Neuron (in vitro differentiated cells): ENCODE data around the gene TTC27.

Source experiments
- H2AFZ ChIP-seq: one replicate; pipeline ENCODE4 v1.6.1; 2013; ENCODE audit warnings: low read depth, mild to moderate bottlenecking, inconsistent platforms, low read length, moderate library complexity
- H3K27me3 ChIP-seq: one replicate; pipeline ENCODE4 v1.6.1; 2013; ENCODE audit warnings: low read length; ENCODE audit not compliant: insufficient read depth
- H3K36me3 ChIP-seq: one replicate; pipeline ENCODE4 v1.6.1; 2013; ENCODE audit warnings: low read length; ENCODE audit not compliant: insufficient read depth
- H3K4me1 ChIP-seq: one replicate; pipeline ENCODE4 v1.6.1; 2013; ENCODE audit warnings: low read length; ENCODE audit not compliant: insufficient read depth
- H3K4me3 ChIP-seq: 2 replicates; pipeline ENCODE4 v1.5.1; 2013; ENCODE audit warnings: mild to moderate bottlenecking, low read length, moderate library complexity
- H3K9me3 ChIP-seq: one replicate; pipeline ENCODE4 v1.6.1; 2013; ENCODE audit warnings: low read length

The TTC27 gene

GRCh38 chr2:32732912-32733472 is 105.1 kb downstream of the TTC27 start:
- Histone ChIP-seq H3K9me3 (no peaks in the 10 kb centered on the region), H2AFZ (no peak overlapping the region)

GRCh38 chr2:32735348-32735747 is 107.5 kb downstream of the TTC27 start:
- Histone ChIP-seq H3K4me3 (no peak overlapping the region), H3K36me3 (no peaks in the 10 kb centered on the region), H3K4me1 (peaks cover 1% of the 10 kb centered on the region), H3K27me3 (no peaks in the 10 kb centered on the region), H2AFZ (peak overlapping the region; percentile 26), H3K9me3 (no peaks in the 10 kb centered on the region)

More at GRCh38 chr2:32732912-32733472, 105.1 kb downstream of the TTC27 start:
- H3K36me3 ChIP-seq: no peaks in the 10 kb centered on the region
- H3K4me3 ChIP-seq: no peak overlapping the region
- peaks cover 1% of the 10 kb centered on the region for H3K4me1 ChIP-seq
- no peaks in the 10 kb centered on the region for H3K27me3 ChIP-seq

GRCh38 chr2:32738939-32739338 is 111.1 kb downstream of the TTC27 start:
- H3K27me3 ChIP-seq: no peaks in the 10 kb centered on the region
- no peaks in the 10 kb centered on the region for H3K4me1 ChIP-seq
- H3K36me3 ChIP-seq: no peaks in the 10 kb centered on the region

GRCh38 chr2:32739664-32740063 is 111.8 kb downstream of the TTC27 start:
- H3K4me3 ChIP-seq: no peak overlapping the region

More at GRCh38 chr2:32738939-32739338, 111.1 kb downstream of the TTC27 start:
- Histone ChIP-seq H3K4me3 (no peak overlapping the region), H3K9me3 (no peaks in the 10 kb centered on the region), H2AFZ (no peak overlapping the region)

GRCh38 chr2:32741575-32741974 is 113.7 kb downstream of the TTC27 start:
- Histone ChIP-seq H3K9me3 (no peaks in the 10 kb centered on the region), H3K27me3 (no peaks in the 10 kb centered on the region), H3K4me1 (no peaks in the 10 kb centered on the region), H3K4me3 (no peak overlapping the region), H2AFZ (no peak overlapping the region), H3K36me3 (no peaks in the 10 kb centered on the region)

More at GRCh38 chr2:32739664-32740063, 111.8 kb downstream of the TTC27 start:
- Histone ChIP-seq H3K27me3 (no peaks in the 10 kb centered on the region), H3K4me1 (no peaks in the 10 kb centered on the region), H3K36me3 (no peaks in the 10 kb centered on the region), H3K9me3 (no peaks in the 10 kb centered on the region), H2AFZ (no peak overlapping the region)

GRCh38 chr2:32742376-32742775 is 114.5 kb downstream of the TTC27 start:
- Histone ChIP-seq H3K4me3 (no peak overlapping the region), H3K9me3 (no peaks in the 10 kb centered on the region), H3K4me1 (no peaks in the 10 kb centered on the region), H2AFZ (no peak overlapping the region), H3K27me3 (no peaks in the 10 kb centered on the region), H3K36me3 (no peaks in the 10 kb centered on the region)

GRCh38 chr2:32743480-32744236 is 115.8 kb downstream of the TTC27 start:
- H3K27me3 ChIP-seq: no peaks in the 10 kb centered on the region
- no peaks in the 10 kb centered on the region for H3K9me3 ChIP-seq
- H3K4me1 ChIP-seq: no peaks in the 10 kb centered on the region
- no peak overlapping the region for H3K4me3 ChIP-seq
- no peak overlapping the region for H2AFZ ChIP-seq
- H3K36me3 ChIP-seq: no peaks in the 10 kb centered on the region

GRCh38 chr2:32745191-32745590 is 117.3 kb downstream of the TTC27 start:
- H3K4me1 ChIP-seq: no peaks in the 10 kb centered on the region
- H3K9me3 ChIP-seq: no peaks in the 10 kb centered on the region
- H3K4me3 ChIP-seq: no peak overlapping the region

GRCh38 chr2:32745675-32746074 is 117.8 kb downstream of the TTC27 start:
- Histone ChIP-seq H3K4me1 (no peaks in the 10 kb centered on the region), H2AFZ (no peak overlapping the region), H3K36me3 (no peaks in the 10 kb centered on the region), H3K4me3 (no peak overlapping the region), H3K9me3 (no peaks in the 10 kb centered on the region), H3K27me3 (no peaks in the 10 kb centered on the region)

More at GRCh38 chr2:32745191-32745590, 117.3 kb downstream of the TTC27 start:
- H3K36me3 ChIP-seq: no peaks in the 10 kb centered on the region
- H3K27me3 ChIP-seq: no peaks in the 10 kb centered on the region
- H2AFZ ChIP-seq: no peak overlapping the region

- no peaks in the 10 kb centered on the region for H3K36me3 ChIP-seq
Measured at GRCh38 chr2:32746669-32747068, 118.8 kb downstream of the TTC27 start.

GRCh38 chr2:32748158-32748557 is 120.3 kb downstream of the TTC27 start:
- Histone ChIP-seq H3K9me3 (no peaks in the 10 kb centered on the region), H2AFZ (no peak overlapping the region), H3K4me3 (no peak overlapping the region), H3K4me1 (no peaks in the 10 kb centered on the region), H3K36me3 (no peaks in the 10 kb centered on the region), H3K27me3 (no peaks in the 10 kb centered on the region)

More at GRCh38 chr2:32746669-32747068, 118.8 kb downstream of the TTC27 start:
- H3K9me3 ChIP-seq: no peaks in the 10 kb centered on the region
- H3K4me1 ChIP-seq: no peaks in the 10 kb centered on the region
- H3K4me3 ChIP-seq: no peak overlapping the region
- H3K27me3 ChIP-seq: no peaks in the 10 kb centered on the region
- H2AFZ ChIP-seq: no peak overlapping the region

- Histone ChIP-seq H2AFZ (no peak overlapping the region), H3K4me1 (no peaks in the 10 kb centered on the region), H3K36me3 (no peaks in the 10 kb centered on the region), H3K27me3 (no peaks in the 10 kb centered on the region), H3K4me3 (no peak overlapping the region), H3K9me3 (no peaks in the 10 kb centered on the region)
Measured at GRCh38 chr2:32750880-32751279, 123.0 kb downstream of the TTC27 start.

- no peak overlapping the region for H2AFZ ChIP-seq
- H3K9me3 ChIP-seq: no peaks in the 10 kb centered on the region
- no peaks in the 10 kb centered on the region for H3K36me3 ChIP-seq
- no peak overlapping the region for H3K4me3 ChIP-seq
- no peaks in the 10 kb centered on the region for H3K4me1 ChIP-seq
- no peaks in the 10 kb centered on the region for H3K27me3 ChIP-seq
Measured at GRCh38 chr2:32752205-32752604, 124.4 kb downstream of the TTC27 start.
